Activated naive CD4-positive, alpha-beta T cell treated with anti-CD3 and anti-CD28 coated beads, Interleukin-2, amount 50 U/mL, for 24 hours (primary cell): ENCODE results near the gene PRKCE.
"Not testable (repeated sequence)": the region's sequence is repeated elsewhere in the genome, so short reads cannot be mapped to it uniquely, and the experiment has no call there.

Experiments used
- H3K27ac Mint-ChIP-seq: one replicate; pipeline ENCODE4 v1.8.0; 2021; ENCODE audit warnings: mild to moderate bottlenecking, mixed read lengths
- H3K27me3 Mint-ChIP-seq: one replicate; pipeline ENCODE4 v1.8.0; 2021; ENCODE audit warnings: mixed read lengths
- H3K36me3 Mint-ChIP-seq: one replicate; pipeline ENCODE4 v1.8.0; 2021; ENCODE audit warnings: mixed read lengths
- H3K4me1 Mint-ChIP-seq: one replicate; pipeline ENCODE4 v1.8.0; 2021; ENCODE audit warnings: mixed read lengths
- H3K4me3 Mint-ChIP-seq: one replicate; pipeline ENCODE4 v1.8.0; 2021; ENCODE audit warnings: mild to moderate bottlenecking, mixed read lengths
- H3K9me3 Mint-ChIP-seq: one replicate; pipeline ENCODE4 v1.8.0; 2021; ENCODE audit warnings: mixed read lengths

Gene PRKCE

GRCh38 chr2:45695480-45696007, 44.1 kb downstream of the PRKCE start:
- not testable (repeated sequence) for H3K36me3 Mint-ChIP-seq, H3K9me3 Mint-ChIP-seq, H3K27ac Mint-ChIP-seq, H3K4me1 Mint-ChIP-seq, H3K4me3 Mint-ChIP-seq, H3K27me3 Mint-ChIP-seq

- Mint-ChIP-seq H3K4me1 (peaks cover 9% of the 10 kb centered on the region), H3K4me3 (no peak overlapping the region), H3K27me3 (no peaks in the 10 kb centered on the region), H3K36me3 (peaks cover 8% of the 10 kb centered on the region), H3K27ac (no peak overlapping the region), H3K9me3 (no peaks in the 10 kb centered on the region)
Observed at GRCh38 chr2:45696708-45697107, 45.2 kb downstream of the PRKCE start.

GRCh38 chr2:45697190-45697589, 45.7 kb downstream of the PRKCE start:
- no peak overlapping the region for H3K27ac Mint-ChIP-seq
- H3K36me3 Mint-ChIP-seq, result peaks cover 8% of the 10 kb centered on the region
- no peaks in the 10 kb centered on the region for H3K9me3 Mint-ChIP-seq
- peaks cover 9% of the 10 kb centered on the region for H3K4me1 Mint-ChIP-seq
- no peaks in the 10 kb centered on the region for H3K27me3 Mint-ChIP-seq
- H3K4me3 Mint-ChIP-seq, result no peak overlapping the region

GRCh38 chr2:45698554-45698953, 47.1 kb downstream of the PRKCE start:
- no peak overlapping the region for H3K4me3 Mint-ChIP-seq

GRCh38 chr2:45699032-45699658, 47.7 kb downstream of the PRKCE start:
- Mint-ChIP-seq H3K27me3 (no peaks in the 10 kb centered on the region), H3K9me3 (no peaks in the 10 kb centered on the region), H3K27ac (no peak overlapping the region), H3K36me3 (peaks cover 8% of the 10 kb centered on the region), H3K4me3 (no peak overlapping the region), H3K4me1 (peaks cover 9% of the 10 kb centered on the region)

More at GRCh38 chr2:45698554-45698953, 47.1 kb downstream of the PRKCE start:
- Mint-ChIP-seq H3K27ac (no peak overlapping the region), H3K9me3 (no peaks in the 10 kb centered on the region), H3K4me1 (peaks cover 9% of the 10 kb centered on the region), H3K27me3 (no peaks in the 10 kb centered on the region), H3K36me3 (peaks cover 8% of the 10 kb centered on the region)

GRCh38 chr2:45700407-45701013, 49.0 kb downstream of the PRKCE start:
- Mint-ChIP-seq H3K4me1 (peaks cover 9% of the 10 kb centered on the region), H3K4me3 (no peak overlapping the region), H3K9me3 (no peaks in the 10 kb centered on the region), H3K27me3 (no peaks in the 10 kb centered on the region), H3K36me3 (peaks cover 8% of the 10 kb centered on the region), H3K27ac (peak overlapping the region; percentile 5)

- Mint-ChIP-seq H3K27me3 (no peaks in the 10 kb centered on the region), H3K36me3 (peaks cover 21% of the 10 kb centered on the region), H3K4me3 (no peak overlapping the region), H3K4me1 (no peaks in the 10 kb centered on the region), H3K27ac (no peak overlapping the region), H3K9me3 (no peaks in the 10 kb centered on the region)
Observed at GRCh38 chr2:45705233-45705632, 53.8 kb downstream of the PRKCE start.

- Mint-ChIP-seq H3K27me3 (no peaks in the 10 kb centered on the region), H3K4me3 (no peak overlapping the region), H3K36me3 (peaks cover 17% of the 10 kb centered on the region), H3K27ac (no peak overlapping the region), H3K4me1 (no peaks in the 10 kb centered on the region), H3K9me3 (no peaks in the 10 kb centered on the region)
Observed at GRCh38 chr2:45706033-45706432, 54.6 kb downstream of the PRKCE start.

- Mint-ChIP-seq H3K9me3 (no peaks in the 10 kb centered on the region), H3K27ac (no peak overlapping the region), H3K36me3 (peaks cover 17% of the 10 kb centered on the region), H3K27me3 (no peaks in the 10 kb centered on the region), H3K4me1 (no peaks in the 10 kb centered on the region), H3K4me3 (no peak overlapping the region)
Observed at GRCh38 chr2:45707006-45707405, 55.5 kb downstream of the PRKCE start.

- H3K4me1 Mint-ChIP-seq, result no peaks in the 10 kb centered on the region
- no peak overlapping the region for H3K4me3 Mint-ChIP-seq
- H3K36me3 Mint-ChIP-seq, result peaks cover 17% of the 10 kb centered on the region
- H3K9me3 Mint-ChIP-seq, result no peaks in the 10 kb centered on the region
- no peak overlapping the region for H3K27ac Mint-ChIP-seq
- H3K27me3 Mint-ChIP-seq, result no peaks in the 10 kb centered on the region
Observed at GRCh38 chr2:45707661-45708060, 56.2 kb downstream of the PRKCE start.

GRCh38 chr2:45708501-45708900, 57.0 kb downstream of the PRKCE start:
- Mint-ChIP-seq H3K9me3 (no peaks in the 10 kb centered on the region), H3K36me3 (peaks cover 17% of the 10 kb centered on the region), H3K4me3 (no peak overlapping the region), H3K4me1 (no peaks in the 10 kb centered on the region), H3K27ac (no peak overlapping the region), H3K27me3 (no peaks in the 10 kb centered on the region)

GRCh38 chr2:45709137-45709536, 57.7 kb downstream of the PRKCE start:
- H3K9me3 Mint-ChIP-seq, result no peaks in the 10 kb centered on the region
- H3K27me3 Mint-ChIP-seq, result no peaks in the 10 kb centered on the region
- no peak overlapping the region for H3K4me3 Mint-ChIP-seq
- no peak overlapping the region for H3K27ac Mint-ChIP-seq
- H3K4me1 Mint-ChIP-seq, result no peaks in the 10 kb centered on the region
- peaks cover 18% of the 10 kb centered on the region for H3K36me3 Mint-ChIP-seq

- no peaks in the 10 kb centered on the region for H3K27me3 Mint-ChIP-seq
- H3K9me3 Mint-ChIP-seq, result no peaks in the 10 kb centered on the region
- no peak overlapping the region for H3K4me3 Mint-ChIP-seq
- no peaks in the 10 kb centered on the region for H3K4me1 Mint-ChIP-seq
- peaks cover 19% of the 10 kb centered on the region for H3K36me3 Mint-ChIP-seq
- no peak overlapping the region for H3K27ac Mint-ChIP-seq
Observed at GRCh38 chr2:45710468-45710867, 59.0 kb downstream of the PRKCE start.

- H3K4me3 Mint-ChIP-seq, result no peak overlapping the region
- H3K27ac Mint-ChIP-seq, result no peak overlapping the region
- no peaks in the 10 kb centered on the region for H3K4me1 Mint-ChIP-seq
- no peaks in the 10 kb centered on the region for H3K27me3 Mint-ChIP-seq
- H3K36me3 Mint-ChIP-seq, result peaks cover 19% of the 10 kb centered on the region
- peaks cover 1% of the 10 kb centered on the region for H3K9me3 Mint-ChIP-seq
Observed at GRCh38 chr2:45711224-45711623, 59.7 kb downstream of the PRKCE start.

- H3K36me3 Mint-ChIP-seq, result peaks cover 16% of the 10 kb centered on the region
- H3K27ac Mint-ChIP-seq, result no peak overlapping the region
- no peaks in the 10 kb centered on the region for H3K27me3 Mint-ChIP-seq
- H3K4me1 Mint-ChIP-seq, result no peaks in the 10 kb centered on the region
- H3K9me3 Mint-ChIP-seq, result peaks cover 4% of the 10 kb centered on the region
- H3K4me3 Mint-ChIP-seq, result no peak overlapping the region
Observed at GRCh38 chr2:45712570-45712969, 61.1 kb downstream of the PRKCE start.

GRCh38 chr2:45713136-45713535, 61.7 kb downstream of the PRKCE start:
- H3K4me3 Mint-ChIP-seq, result no peak overlapping the region
- peaks cover 11% of the 10 kb centered on the region for H3K36me3 Mint-ChIP-seq
- H3K27ac Mint-ChIP-seq, result no peak overlapping the region
- H3K27me3 Mint-ChIP-seq, result no peaks in the 10 kb centered on the region
- peaks cover 4% of the 10 kb centered on the region for H3K9me3 Mint-ChIP-seq
- no peaks in the 10 kb centered on the region for H3K4me1 Mint-ChIP-seq
